GM21717 (cell line): ENCODE results near the gene NAPSA.
A peak's percentile ranks its signal among the peaks of the same experiment; 100 is the strongest.
"Not testable (repeated sequence)": the region's sequence is repeated elsewhere in the genome, so short reads cannot be mapped to it uniquely, and the experiment has no call there.

ENCODE experiments used
- ATAC-seq: cut with Tn5 transposase; IDR thresholded peaks from one replicate; pipeline ENCODE4 v1.9.1; 2021; ENCODE audit warnings: mild to moderate bottlenecking, moderate library complexity; ENCODE audit not compliant: unreplicated experiment

NAPSA gene

DNA sequence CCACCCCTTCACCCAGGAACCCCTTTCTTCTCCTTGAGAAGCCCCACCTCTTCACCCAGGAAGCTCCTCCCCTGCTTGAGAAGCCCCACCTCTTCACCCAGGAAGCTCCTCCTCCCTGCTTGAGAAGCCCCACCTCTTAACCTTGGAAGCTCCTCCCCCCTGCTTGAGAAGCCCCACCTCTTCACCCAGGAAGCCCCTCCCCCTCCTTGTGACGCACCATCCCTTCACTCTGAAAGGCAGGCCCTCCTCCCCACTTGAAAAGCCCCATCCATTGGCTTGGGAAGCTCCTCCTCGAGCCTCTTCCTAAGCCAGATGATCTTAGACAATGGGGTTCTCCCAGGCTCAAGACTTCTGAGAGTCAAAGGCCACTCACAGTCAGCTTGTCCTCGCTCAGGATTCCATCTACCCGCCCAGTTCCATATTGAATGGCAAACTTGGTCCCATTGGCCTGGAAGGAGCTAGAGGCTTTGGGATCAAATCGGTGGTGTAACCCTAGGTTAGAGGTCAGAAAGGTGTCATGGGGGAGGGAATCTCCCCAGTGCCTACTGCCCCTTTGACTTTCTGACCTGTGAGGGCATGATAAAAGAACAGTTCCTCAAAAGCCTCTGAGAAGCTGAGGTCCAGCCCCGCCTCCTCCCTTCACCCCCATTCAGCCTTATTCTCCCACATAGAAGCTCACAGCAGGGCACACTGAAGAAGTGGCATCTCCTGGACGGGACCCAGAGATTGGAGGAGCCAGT is 4.0 kb downstream of the NAPSA start:
- ATAC-seq, result no peak

DNA sequence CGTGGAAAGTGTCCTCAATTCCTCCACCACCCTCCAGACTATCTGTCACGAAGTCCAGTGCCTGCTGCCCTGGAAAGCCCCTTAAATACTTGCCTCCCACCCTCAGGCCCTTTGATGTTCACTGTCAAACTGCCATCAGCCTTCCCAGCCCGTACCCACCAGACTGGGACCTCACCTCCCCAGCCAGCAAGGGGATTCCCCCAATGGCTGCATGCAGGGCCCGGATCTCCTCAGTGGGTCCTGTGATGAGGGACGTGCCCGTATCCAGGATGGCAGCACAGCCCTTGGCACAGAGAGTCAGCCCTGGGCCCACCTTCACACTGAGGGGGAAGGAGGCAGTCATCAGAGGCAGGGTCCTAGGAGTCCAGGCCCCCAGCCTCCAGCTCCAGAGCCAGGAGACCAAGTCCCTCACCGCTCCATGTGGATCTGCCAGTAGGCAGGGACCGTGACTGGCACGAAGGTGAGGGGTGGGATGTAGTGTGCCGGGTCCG is 6.1 kb downstream of the NAPSA start:
- ATAC-seq, result no peak

DNA sequence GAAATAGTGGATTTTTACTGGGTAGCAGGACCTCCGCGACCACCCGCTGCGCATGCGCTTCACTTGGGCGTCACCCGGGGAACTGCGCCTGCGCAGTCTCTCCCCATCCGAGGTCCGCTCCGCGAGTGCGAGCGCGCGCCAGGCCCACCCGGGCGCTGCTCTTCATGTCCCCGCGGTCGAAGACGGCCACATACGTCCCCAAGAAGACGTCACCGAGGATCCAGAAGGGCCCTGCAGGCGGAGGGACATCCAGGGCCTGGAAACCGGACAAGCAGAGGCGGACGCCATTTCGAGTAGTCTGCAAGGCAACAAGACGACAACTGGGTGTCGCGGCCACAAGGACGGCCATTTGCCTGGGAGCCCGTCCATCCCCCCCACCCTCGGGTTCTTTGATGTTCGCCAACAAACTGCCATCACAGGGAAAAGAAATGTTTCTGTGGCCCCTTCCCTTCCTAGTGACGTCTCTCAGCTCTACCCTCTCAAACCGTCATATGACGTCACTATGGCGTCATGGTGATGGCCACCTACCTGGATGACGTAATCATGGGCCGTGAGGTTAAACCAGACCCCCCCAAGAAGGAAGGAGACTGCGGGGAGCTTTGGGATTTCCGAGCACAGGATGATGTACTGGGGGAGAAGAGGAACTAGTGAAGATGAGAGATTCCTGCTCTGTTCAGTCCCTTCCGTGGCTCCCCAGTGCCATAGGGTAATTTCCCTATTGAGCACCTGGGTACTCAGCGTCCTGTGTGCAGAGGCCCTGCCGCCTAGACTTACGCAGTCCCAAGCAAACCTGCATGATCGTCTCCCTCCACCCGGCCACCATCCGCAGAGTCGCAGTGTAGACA is 6.7 kb downstream of the NAPSA start:
- ATAC-seq, result no peak

DNA sequence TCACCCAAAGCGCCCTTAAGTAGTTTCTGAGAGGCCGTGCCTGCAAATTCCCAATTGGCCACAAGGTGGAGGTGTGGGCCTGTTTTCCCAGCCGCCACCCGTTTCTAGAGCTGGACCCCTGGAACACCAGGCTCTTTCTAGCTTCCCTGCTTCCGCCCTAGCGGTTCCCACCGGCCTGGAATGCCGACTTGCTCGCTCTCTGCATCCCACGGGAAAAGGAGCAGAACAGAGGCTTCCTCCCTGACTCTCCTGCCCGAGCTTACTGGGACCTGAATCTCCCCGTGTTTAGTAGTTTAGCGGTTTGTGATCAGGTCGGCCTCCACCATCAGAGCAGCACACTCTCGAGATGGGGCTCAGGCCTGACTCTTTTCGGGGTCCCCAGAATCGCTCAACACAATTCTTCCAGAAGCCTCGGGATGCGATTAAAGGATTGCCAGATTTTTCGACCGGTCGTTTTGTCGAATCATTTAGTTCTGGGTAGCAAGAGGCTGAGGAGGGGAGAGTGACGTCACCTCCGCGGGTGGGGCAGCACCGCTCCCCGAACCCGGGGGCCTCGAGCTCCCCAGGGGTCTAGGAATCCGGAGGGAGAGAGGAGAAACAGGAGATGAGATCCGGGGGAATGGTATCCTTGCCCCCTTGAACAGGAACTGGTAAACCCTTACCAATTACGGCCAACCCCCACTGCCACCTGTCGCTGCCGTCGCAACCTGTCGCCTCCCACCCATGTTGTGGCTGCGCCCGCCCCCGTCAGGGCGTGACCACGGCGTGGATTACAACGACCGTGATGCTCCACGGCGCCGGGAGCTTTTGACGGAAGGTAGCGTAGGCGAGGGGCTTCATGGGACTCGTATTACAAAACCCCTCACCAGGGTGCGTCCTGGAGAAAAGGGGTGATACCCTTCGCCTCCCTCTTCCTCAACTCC is 8.0 kb downstream of the NAPSA start:
- ATAC-seq, result peak; percentile 57

DNA sequence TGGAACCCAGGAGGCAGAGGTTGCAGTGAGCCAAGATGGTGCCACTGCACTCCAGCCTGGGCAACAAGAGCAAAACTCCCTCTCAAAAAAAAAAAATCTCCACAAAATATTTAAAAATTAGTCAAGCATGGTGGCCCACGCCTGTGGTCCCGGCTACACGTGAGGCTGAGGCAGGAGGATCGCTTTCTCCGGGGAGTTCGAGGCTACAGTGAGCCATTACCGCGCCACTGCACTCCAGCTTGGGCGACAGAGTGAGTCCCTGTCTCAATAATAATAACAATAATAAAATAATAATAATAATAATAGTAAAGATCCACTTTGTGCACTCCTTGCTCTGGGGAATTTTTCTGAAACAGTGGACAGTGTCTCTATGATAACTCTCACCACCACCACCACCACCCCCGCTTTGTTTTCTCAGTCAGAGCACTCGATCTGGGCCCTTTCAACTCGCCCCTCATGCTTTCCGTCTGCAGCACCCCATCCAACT is 8.7 kb downstream of the NAPSA start:
- no peak for ATAC-seq

DNA sequence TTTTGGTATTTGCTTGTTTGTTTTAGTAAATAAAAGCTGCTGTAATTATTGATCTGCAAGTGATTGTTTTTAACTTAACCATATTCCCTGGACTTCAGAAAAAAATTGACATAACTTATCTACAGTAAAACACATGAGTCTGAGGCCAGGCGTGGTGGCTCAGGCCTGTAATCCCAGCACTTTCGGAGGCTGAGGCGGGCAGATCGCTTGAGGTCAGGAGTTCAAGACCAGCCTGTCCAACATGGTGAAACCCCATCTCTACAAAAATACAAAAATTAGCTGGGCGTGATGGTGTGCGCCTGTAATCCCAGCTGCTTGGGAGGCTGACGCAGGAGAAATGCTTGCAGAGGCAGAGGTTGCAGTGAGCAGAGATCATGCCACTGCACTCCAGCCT is 12.0 kb downstream of the NAPSA start:
- not testable (repeated sequence) for ATAC-seq

DNA sequence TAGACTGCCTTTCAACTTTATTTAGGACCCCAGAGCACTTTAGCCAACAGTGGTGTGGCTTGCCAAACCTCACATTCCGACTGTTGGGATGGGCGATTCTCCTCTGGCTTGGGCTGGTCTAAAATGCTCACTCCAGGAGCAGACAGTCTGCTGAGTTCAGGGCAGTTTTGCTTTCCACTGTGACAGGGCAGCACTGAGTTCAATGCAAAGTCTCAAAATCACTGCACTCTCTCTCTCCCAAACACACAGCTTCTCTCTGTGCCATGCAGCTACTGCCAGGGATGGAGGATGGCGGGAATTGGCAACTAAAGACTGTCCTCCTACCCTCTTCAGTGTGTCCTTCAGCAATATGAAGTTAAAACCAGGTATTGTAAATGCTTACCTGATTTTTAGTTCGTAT is 13.2 kb downstream of the NAPSA start:
- ATAC-seq, result no peak

DNA sequence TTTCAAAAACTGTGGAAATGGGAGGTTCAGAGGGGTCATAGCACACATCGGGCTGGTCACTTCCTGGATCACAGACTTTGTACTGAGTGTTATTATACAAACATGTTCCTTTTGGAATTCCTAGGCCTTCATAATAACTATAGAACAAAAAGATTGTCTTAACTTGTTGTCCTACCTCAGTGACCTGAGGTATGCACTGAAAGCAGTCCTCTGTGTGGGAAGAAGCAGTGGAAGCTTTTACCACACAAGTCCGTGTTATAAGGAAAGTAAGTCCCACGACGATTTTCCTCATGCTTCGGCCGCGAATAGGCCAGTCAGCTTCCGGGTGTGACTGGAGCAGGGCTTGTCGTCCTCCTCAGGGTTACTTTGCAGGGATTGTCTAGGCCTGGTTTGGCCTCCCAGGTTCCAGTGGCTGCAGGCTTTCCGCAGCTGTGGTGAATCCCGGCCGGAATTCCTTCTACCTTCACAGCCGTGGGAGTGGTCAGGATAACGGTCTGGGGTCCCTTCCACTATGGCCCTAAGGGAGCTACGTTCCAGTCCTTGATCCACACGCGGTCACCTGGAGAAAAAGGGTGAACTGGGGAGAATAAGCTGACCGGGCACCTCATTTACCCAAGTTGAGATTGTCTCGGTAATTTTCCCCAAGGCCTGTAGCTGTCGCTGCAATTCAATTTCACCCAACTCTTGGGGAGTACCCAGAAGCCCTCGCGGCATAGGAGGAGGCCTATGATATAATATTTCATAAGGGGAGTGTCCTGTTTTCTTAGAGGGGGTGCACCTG is 16.0 kb downstream of the NAPSA start:
- no peak for ATAC-seq

DNA sequence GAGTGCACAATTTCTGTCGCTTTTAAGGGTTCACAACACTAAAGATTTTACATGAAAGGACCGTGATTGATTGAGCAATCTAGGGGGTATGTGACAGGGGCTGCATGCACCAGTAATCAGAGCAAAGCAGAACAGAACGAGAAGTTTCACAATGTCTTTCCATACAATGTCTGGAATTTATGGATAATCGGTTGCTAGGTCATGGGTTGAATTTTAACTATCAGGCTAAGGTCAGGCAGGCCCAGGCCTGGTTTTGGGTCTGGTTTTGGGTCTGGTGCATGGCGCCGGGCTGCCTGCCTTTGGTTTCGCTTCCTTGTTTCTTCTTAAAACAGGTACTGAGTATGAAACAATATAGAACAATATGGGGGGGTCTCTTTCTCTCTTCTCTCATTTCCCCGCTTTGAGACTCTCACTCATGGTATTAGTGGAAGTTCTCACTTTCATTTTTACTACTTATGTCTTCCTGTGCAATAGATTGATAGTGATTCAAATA is 18.3 kb downstream of the NAPSA start:
- ATAC-seq, result not testable (repeated sequence)

DNA sequence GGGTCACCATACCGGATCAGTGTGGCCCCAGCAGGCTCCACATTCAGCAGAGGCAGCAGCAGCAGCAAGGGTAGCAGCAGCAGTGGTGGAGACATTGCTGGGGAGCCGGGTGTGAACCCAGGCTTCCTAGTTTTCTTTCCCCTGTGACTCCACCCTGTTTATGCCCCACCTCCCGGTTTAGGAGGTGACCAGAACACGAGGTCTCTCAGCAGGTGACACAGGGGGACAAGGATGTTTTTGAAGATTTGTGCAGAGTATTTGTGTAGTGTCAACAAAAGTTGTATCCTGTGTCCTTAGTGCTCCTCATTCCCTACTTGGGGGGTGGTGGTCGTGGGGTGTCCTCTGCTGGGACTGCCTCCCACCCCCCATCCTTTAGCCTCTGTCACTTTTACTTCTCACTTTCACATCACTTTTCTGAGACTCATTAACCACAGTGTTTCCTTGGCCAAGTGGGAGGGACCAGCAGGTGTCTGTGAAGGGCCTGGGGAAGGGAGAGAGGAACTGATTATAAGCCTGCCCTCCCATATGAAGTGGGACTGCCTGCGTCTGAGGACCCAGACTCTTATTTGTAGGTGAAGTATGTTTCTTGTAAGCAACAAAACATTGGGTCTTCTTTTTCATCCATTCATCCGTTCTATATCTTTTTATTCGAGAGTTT is 20.6 kb downstream of the NAPSA start:
- ATAC-seq, result peak; percentile 39

DNA sequence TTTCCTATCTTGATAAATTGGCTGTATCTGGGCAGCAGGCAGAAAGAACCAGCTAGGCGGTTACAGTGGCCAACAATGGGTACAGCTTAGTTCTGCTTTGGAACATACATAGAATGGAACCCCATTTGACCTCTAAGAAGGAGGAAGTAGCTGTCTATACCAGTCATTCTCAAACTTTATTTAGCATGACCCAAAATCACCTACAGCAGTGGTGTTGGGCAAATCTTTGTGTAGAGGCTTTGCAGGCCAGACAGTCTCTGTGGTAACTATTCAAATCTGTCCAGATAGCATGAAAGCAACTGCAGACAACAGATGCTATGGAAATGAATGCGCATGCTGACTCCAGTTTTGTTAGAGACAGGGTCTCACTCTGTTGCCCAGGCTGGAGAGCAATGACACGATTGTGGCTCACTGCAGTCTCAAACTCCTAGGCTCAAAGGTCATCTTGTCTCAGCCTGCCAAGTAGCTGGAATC is 24.3 kb downstream of the NAPSA start:
- peak; percentile 37 for ATAC-seq

DNA sequence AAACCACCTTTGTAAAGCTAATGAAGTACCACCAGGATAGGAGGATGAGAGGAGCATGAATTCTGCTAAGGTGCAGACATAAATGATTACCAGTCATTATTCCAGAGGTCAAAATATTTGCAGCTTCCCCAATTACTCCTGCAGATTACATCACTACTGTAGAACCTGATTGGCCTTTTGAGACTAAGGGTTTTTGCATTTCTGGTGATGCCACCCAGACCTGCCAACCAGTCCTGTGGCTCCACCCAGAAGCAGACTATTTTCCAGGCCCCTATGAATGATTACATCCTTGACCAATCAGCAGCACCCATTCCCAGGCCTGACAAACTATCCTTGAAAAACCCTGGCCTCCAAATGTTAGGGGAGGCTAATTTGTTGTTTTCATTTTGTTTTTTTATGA is 25.1 kb downstream of the NAPSA start:
- ATAC-seq, result no peak

DNA sequence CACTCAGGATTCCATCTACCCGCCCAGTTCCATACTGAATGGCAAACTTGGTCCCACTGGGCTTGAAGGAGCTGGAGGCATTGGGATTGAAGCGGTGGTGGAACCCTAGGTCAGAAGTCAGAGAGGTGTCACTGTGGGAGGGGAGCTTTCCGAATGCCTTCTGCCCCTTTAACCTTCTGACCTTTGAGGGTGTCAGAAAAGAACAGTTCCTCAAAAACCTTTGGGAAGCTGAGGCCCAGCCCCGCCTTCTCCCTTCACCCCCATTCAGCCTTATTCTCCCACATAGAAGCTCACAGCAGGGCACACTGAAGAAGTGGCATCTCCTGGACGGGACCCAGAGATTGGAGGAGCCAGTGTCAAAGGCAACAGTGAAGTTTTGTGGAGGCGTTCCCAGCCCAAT is 28.4 kb downstream of the NAPSA start:
- not testable (repeated sequence) for ATAC-seq

DNA sequence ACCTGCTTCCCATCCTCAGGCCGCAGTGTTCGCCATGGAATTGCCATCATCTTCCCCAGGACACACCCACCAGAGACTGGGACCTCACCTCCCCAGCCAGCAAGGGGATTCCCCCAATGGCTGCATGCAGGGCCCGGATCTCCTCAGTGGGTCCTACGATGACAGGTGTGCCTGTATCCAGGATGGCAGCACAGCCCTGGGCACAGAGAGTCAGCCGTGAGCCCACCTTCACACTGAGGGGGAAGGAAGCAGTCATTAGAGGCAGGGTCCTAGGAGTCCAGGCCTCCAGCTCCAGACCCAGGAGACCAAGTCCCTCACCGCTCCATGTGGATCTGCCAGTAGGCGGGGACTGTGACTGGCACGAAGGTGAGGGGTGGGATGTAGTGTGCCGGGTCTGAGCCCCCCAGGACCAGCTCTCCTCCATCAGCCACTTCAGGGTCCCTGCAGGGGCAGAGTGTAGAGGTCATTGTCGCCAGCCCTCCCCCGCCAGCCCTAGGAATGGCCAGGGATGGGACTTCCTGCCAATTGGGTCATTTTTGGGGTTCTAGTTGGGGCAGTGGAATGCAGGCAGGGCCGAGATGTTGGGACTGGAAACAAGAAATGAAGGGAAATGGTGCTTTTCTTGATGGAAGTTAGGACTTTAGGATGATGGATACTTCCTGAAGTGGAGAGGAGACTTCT is 30.6 kb downstream of the NAPSA start:
- ATAC-seq, result no peak

DNA sequence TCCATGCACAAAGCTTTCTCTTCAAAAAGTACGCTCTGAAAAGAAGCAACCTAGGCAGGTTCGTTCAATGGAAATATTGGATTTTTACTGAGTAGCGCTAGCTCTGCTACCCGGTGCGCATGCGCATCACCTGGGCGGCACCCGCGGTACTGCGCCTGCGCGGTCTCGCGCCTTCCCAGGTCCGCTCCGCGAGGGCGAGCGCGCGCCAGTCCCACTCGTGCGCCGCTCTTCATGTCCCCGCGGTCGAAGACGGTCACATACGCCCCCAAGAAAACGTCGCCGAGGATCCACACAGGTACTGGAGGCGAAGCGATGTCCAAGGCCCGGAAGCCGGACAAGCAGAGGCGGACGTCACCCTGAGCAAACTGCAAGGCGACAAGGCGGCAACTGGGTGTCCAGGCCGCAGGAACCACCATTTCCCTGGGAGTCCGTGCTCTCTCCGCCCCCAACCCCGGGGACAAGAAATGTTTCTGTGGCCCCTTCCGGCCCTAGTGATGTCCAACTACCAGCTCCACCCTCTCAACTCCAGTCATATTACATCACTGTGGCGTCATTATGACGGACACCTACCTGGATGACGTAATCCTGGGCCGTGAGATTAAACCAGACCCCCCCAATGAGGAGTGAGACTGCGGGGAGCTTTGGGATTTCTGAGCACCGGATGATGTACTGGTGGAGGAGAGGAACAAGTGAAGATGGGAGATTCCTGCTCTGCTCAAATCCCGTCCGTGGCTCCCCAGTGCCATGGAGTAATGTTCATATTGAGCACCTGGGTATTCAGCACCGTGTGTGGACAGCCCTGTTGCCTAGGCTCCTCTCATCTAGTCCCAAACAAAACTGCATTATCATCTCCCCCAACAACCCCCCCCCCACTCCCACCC is 31.5 kb downstream of the NAPSA start:
- ATAC-seq, result peak; percentile 11

DNA sequence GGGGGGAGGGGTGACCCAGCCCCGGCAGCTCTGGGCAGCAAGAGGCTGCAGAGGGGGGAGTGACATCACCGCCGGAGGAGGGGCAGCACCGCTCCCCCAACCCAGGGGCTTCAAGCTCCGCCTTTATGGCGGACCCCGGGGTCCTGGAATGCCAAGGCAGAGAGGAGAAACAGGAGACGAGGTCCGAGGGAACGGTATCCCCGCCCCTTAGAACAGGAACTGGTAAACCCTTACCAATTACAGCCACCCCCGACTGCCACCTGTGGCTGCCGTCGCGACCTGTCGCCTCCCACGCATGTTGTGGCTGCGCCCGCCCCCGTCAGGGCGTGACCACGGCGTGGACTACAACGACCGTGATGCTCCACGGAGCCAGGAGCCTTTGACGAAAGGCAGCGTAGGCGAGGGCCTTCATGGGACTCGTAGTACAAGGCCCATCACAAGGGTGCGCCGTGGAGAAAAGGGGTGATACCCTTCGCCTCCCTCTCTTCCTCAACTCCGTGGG is 32.2 kb downstream of the NAPSA start:
- peak; percentile 44 for ATAC-seq

DNA sequence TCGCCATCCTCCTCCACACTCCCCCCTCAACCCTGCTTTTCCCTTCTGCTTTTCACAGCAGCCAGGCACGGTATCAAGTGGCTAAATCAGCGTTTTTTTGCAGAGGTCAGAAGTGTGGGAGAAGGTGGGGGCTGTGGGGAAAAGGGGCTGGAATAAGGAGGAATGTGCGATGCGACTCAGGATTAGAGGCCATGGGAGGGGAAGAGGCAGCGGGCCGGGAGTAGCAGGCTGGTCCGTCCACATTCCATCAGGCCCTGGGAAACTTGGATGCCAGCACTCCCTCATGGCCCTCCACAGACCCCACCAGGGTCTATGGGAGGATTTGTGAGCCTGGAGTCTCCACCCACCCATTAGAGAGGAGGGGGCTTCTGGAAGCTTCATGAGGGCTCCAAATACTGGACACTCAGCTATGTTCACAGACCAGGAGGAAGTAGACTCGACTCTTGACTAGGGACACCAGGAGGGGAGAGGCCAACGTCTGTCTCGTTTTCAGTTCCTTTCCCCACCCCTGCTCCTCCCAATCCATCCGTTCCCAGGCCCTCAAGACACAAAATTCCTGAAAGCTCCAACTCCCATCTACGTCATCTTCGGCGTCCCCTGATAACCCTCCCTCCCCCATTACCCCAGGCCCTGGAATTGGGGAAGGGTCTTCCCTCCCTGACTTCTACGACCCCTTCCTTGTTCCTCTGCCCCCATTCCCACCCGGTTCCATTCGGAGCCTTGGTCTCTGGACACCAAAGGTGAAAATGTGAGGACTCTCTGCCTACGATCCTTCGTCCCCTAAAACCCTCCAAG is 33.0 kb downstream of the NAPSA start:
- no peak for ATAC-seq
